ENCODE results near the gene MTUS2.

DNA sequence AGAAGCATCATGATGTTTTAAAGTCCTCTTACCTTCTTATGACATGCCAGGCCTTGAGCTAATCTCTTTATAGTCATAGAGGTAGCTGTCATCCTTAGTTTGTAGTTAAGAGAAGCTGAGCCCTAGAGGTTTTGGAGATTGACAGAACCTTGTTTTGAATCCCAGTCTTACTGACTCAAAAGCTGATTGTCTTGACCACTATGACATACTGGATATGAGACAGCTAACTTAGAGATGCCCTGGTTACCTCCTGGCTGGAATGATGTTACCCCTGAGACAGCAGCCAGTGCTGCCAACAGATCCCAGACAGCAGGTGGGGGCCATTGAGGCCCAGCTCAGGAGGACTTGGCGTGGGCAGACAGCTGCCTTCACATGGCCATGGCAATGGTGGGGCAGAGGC lies 311.0 kb downstream of the MTUS2 start:
- TF ChIP-seq, protein P1, sequence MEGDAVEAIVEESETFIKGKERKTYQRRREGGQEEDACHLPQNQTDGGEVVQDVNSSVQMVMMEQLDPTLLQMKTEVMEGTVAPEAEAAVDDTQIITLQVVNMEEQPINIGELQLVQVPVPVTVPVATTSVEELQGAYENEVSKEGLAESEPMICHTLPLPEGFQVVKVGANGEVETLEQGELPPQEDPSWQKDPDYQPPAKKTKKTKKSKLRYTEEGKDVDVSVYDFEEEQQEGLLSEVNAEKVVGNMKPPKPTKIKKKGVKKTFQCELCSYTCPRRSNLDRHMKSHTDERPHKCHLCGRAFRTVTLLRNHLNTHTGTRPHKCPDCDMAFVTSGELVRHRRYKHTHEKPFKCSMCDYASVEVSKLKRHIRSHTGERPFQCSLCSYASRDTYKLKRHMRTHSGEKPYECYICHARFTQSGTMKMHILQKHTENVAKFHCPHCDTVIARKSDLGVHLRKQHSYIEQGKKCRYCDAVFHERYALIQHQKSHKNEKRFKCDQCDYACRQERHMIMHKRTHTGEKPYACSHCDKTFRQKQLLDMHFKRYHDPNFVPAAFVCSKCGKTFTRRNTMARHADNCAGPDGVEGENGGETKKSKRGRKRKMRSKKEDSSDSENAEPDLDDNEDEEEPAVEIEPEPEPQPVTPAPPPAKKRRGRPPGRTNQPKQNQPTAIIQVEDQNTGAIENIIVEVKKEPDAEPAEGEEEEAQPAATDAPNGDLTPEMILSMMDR (IDR thresholded peaks at IDR 0.05): no peak
- no peak for TF ChIP-seq POLR2A (IDR thresholded peaks at IDR 0.05)
- no peak for TF ChIP-seq EP300 (IDR thresholded peaks at IDR 0.05)
- no peak for TF ChIP-seq POLR2AphosphoS5 (IDR thresholded peaks at IDR 0.05)

Data from stomach (tissue), 4 donors.